Adipose tissue (tissue), 3 donors: ENCODE measurements around the gene HEXIM1. TPM values are rescaled to one million over a fixed set of nuclear protein-coding genes. Genes with fewer than 3 reads are reported as not detected.

ENCODE experiments used
- H3K27ac ChIP-seq: one replicate; pipeline ENCODE4 v1.5.1; 2013; ENCODE audit warnings: low read depth, low read length
- WGBS, 3 donors: extraction: QIAGEN DNeasy Blood & Tissue Kit; methylation state at CpG; one replicate each; pipeline ENCODE4 v1.1.7; 2013; 5-methylcytosine and 5-hydroxymethylcytosine counted together
- polyA plus RNA-seq, 3 donors: library from polyadenylated mRNA; stranded (reverse); fragments of 200-250 nt; gene quantifications; one replicate each; pipeline ENCODE4 v1.2.3, GENCODE V29; 2013
- donor health status: healthy with polysubstance abuse.
- donor health status: Bipolar disorder and iron deficiency.
- donor health status: healthy.

HEXIM1 gene
- polyA plus RNA-seq, 3 donors, result 5.4 to 24.9 (median 13.4) TPM

DNA sequence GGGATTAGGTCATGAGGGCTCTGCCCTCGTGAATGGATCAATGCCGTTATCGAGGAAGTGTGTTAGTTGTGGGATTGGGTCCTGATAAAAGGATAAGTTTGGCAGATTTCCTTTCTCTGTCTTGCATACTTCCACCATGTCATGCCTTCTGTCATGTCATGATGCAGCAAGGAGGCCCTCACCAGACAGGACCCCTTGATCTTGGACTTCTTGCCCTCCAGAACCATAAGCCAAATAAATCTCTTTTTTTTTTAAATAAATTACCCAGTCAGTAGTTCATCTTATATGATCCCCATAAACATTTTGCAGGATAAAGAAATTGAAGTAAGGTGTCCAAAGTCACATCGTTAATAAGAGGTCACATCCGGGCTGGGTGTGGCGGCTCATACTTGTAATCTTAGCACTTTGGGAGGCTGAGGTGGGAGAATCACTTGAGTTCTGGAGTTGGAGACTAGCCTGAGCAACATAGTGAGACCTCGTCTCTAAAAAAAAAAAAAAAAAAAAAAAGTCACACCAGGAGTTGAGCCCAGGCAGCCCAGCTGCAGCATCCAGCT, 38.6 kb downstream of the HEXIM1 start:
- WGBS, 3 donors, result 64 to 73% (median 73%) methylated on average over 7 of the region's 7 CpGs
- H3K27ac ChIP-seq, result no peak overlapping the region

DNA sequence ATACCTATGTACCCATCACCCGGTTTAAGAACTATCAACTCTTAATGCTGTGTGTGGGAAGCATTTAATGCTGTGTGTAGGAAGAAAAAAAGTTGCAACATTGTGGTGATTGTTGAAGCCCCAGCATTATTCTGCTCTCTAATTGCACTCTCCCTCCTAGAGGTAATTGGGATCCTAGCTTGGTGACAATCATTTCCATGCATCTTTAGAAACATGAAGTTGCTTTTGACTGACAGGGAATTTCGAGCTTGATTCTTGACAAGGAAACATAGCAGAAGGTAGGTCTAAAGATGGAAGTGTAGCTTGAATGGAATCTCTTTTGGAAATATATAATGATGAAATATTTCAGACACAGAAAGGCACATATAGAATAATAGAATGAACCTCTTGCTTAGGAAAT, 40.7 kb downstream of the HEXIM1 start:
- 70 to 81% (median 72%) methylated on average over 2 of the region's 2 CpGs for WGBS, 3 donors
- H3K27ac ChIP-seq, result no peak overlapping the region

DNA sequence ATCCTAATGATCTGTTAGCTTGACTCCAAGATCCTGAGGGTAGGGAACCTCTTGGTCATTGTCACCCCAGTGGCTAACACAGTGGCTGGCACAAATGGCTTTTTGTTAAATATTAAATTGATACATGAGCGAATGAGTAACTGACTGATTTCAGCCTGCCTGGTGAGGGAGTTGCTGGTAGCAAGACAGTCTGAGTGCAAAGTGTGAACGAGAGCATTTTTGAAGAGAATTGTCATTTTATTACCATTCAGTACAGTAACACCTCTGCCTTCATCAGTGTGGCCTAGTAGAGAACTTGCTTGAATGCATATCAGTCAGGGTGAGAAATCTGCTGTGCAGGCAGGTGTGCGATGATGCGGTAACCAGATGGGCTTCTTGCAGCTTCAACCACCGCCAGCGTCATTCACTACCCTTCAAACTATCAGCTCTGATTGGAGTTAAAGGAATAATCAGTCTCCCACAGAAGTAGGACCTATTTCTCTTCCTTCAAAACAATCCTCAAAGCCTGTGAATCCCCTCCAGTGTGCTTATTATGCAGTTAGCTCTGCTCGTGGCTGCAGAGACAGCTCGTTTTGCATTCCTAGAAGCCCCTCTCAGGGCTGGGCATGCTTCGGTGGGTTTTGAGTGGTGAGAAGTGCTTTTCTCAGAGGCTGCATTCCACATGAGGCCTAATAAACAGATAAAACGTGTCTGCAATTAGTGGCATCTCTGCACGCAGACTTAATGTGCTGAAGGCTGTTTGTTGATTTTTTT, 42.4 kb downstream of the HEXIM1 start:
- 70 to 79% (median 77%) methylated on average over 11 of the region's 11 CpGs for WGBS, 3 donors
- no peak overlapping the region for H3K27ac ChIP-seq

DNA sequence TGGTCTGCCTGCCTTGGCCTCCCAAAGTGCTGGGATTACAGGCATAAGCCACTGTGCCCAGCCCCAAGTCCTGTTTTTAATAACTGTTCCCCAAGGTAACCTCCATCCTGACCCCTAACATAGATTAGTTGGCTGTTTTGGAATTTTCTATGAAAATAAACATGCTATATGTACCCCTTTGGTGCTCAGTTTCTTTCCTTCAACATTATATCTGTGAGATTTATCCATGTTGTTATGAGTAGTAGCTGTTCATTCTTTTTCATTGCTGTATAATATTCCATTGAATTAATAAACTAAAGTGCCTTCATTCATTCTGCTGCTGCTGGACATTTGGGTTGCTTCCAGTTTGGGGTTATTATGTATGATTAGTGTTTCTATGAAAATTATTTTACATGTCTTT, 47.1 kb downstream of the HEXIM1 start:
- H3K27ac ChIP-seq, result no peak overlapping the region

DNA sequence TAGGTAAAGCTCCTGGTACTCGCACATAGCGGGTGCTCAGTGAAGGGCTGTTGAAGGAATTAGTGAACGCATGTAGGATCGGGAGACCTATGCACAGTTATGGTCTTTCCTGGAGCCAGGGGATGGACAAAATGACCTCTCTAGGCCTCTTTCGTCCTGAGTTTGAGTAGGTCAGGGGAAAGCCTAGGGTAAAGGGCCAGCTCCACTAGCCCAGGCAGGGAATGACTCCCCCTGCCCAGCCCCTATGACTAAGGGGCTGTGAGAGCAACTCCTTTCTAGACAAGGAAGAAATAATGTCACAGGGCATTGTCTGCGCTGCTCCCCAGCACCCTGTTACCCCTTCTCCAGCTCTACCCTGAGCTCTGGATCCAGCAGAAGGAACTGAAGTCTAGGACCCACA, 48.8 kb downstream of the HEXIM1 start:
- 72 to 82% (median 79%) methylated on average over 6 of the region's 6 CpGs for WGBS, 3 donors
- no peak overlapping the region for H3K27ac ChIP-seq

DNA sequence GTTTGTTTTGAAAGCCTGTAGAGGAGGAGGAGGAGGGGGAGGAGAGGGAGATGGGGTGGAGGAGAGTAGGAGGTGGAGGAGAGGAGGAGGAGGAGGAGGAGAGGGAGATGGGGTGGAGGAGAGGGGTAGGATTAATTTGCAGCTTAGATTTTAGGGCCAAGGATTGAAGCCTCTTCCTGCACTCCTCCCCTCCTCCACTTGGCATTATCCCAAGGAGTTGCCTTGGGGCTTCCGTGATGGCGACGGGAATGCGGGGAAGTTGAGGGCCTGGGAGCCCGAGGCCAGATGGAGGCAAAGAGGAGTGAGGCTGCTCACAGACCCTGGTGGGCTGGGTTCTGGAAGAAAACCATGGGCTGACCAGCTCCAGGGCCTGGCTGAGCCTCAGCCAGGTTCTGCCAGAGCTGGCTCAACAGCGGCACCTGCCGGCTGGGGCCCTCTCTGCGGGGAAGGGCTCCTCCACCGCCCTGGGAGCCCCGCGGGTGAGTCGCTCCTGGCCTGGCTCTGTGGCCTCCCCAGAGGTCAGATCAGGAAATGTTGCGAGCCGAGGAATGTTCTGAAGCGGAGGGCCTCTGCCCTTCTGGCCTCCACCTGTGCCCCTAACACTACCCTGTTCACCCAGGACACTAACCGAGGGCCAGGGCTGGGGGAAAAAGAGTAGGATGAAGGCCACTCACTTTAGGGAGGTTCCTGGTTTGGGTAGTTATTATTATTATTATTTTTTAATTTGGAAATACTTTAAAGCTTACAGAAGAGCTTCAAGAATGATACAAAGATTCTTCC, 49.5 kb downstream of the HEXIM1 start:
- H3K27ac ChIP-seq, result no peak overlapping the region
- 0 to 1% (median 1%) methylated on average over 16 of the region's 16 CpGs for WGBS, 3 donors

DNA sequence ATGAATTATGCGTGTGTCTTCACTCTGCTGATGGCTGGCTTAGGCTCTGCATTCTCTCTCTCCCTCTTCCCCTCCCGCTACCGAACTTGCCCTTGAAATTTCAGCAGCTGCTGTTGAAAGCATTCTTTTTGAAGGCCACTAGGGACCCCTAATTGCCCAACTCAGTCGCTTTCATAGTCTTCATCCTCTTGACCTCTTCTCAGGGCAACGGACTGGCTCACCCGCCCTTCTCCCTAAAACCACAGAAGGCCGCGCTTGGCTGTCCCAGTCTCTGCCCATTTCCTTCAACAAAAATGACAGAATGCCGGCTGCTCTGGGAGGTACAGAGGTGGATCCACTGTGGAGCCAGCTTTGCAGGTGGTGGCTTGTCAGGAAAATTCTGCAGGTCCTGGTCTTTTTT, 52.4 kb downstream of the HEXIM1 start:
- 27 to 68% (median 34%) methylated on average over 9 of the region's 9 CpGs for WGBS, 3 donors
- no peak overlapping the region for H3K27ac ChIP-seq

DNA sequence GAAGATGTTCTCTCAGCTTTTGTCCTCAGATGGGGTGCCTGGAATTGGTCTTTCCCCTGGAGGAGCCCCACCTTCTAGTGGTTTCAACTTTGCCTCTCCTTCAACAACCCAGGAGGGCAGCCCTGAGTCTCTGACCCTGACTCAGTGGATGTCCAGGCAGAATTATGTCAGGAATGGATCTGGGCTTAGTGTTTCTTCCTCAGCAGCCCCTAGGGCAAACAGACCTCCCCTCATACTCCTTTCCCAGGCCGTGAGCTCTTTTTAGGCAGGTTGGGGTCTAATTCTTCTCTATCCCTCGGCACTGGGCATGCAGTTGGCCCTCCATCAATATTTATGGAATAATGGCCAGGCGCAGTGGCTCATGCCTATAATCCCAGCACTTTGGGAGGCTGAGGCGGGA, 53.2 kb downstream of the HEXIM1 start:
- H3K27ac ChIP-seq, result no peak overlapping the region
- WGBS, 3 donors, result 93 to 97% (median 95%) methylated on average over 4 of the region's 4 CpGs

Other genes with a start within 250 kb of the HEXIM1 start
- 10 to 100 TPM; 18.7 to 45.7 (median 23.8) TPM for gene EFTUD2, start 249.0 kb upstream of the HEXIM1 start, polyA plus RNA-seq
- gene GFAP, start 233.0 kb upstream of the HEXIM1 start, polyA plus RNA-seq, result 1 to 10 TPM; 1.3 to 8.3 (median 3.4) TPM
- gene KIF18B, start 200.7 kb upstream of the HEXIM1 start, polyA plus RNA-seq, result under 1 TPM; 0.04 to 0.22 (median 0.09) TPM
- gene C1QL1, start 180.2 kb upstream of the HEXIM1 start, polyA plus RNA-seq, result 1 to 10 TPM; 1.7 to 2.1 (median 1.9) TPM
- gene DCAKD, start 96.8 kb upstream of the HEXIM1 start, polyA plus RNA-seq, result 10 to 100 TPM in 2 of 3 donors, 1 to 10 TPM in 1; 8.8 to 21.5 (median 19.7) TPM
- 10 to 100 TPM; 22.1 to 46.5 (median 41.2) TPM for gene NMT1, start 87.2 kb upstream of the HEXIM1 start, polyA plus RNA-seq
- gene PLCD3, start 16.0 kb upstream of the HEXIM1 start, polyA plus RNA-seq, result 10 to 100 TPM in 2 of 3 donors, 1 to 10 TPM in 1; 6.9 to 49.7 (median 42.4) TPM
- 10 to 100 TPM; 11.2 to 17.4 (median 15.6) TPM for gene ACBD4, start 12.8 kb upstream of the HEXIM1 start, polyA plus RNA-seq
- gene HEXIM2, start 13.4 kb downstream of the HEXIM1 start, polyA plus RNA-seq, result 1 to 10 TPM; 5.4 to 8.0 (median 7.8) TPM
- gene FMNL1, start 73.4 kb downstream of the HEXIM1 start, polyA plus RNA-seq, result 10 to 100 TPM in 2 of 3 donors, 1 to 10 TPM in 1; 3.1 to 35.5 (median 27.5) TPM
- gene SPATA32, start 113.6 kb downstream of the HEXIM1 start, polyA plus RNA-seq, result under 1 TPM in 2 of 3 donors, not detected in 1; 0.05 to 0.07 TPM
- gene MAP3K14, start 168.5 kb downstream of the HEXIM1 start, polyA plus RNA-seq, result 1 to 10 TPM; 5.9 to 9.7 (median 8.3) TPM